RWPE2 (cell line): Measurements from ENCODE around the gene NR5A2.

Experiments used
- ATAC-seq: fragments of 200-7000 bp; cut with Tn5 transposase; 3 replicates; pipeline ENCODE4 v1.9.1; 2021; ENCODE audit warnings: low read depth
- DNase-seq: peaks from one replicate; pipeline ENCODE4 v3.0.0-alpha.2; 2020; ENCODE audit warnings: low spot score
- H3K27ac ChIP-seq: fragments of 450-650 bp; 2 replicates; pipeline ENCODE4 v1.5.1; 2017; ENCODE audit warnings: mild to moderate bottlenecking; ENCODE audit not compliant: poor library complexity, severe bottlenecking
- H3K27me3 ChIP-seq: fragments of 250-450 bp; sonication (Bioruptor Pico); 2 replicates; pipeline ENCODE4 v1.5.1; 2021; ENCODE audit warnings: mild to moderate bottlenecking, moderate library complexity; ENCODE audit not compliant: insufficient read depth, poor library complexity, severe bottlenecking
- H3K36me3 ChIP-seq: fragments of 250-450 bp; sonication (Bioruptor Pico); 2 replicates; pipeline ENCODE4 v1.5.1; 2020; ENCODE audit warnings: low read depth, mild to moderate bottlenecking, moderate library complexity
- H3K4me1 ChIP-seq: fragments of 250-450 bp; sonication (Bioruptor Pico); 2 replicates; pipeline ENCODE4 v1.5.1; 2021; ENCODE audit warnings: mild to moderate bottlenecking, moderate library complexity; ENCODE audit not compliant: insufficient read depth, poor library complexity, severe bottlenecking
- H3K4me3 ChIP-seq: fragments of 250-450 bp; sonication (Bioruptor Pico); 2 replicates; pipeline ENCODE4 v1.5.1; 2021; ENCODE audit warnings: mild to moderate bottlenecking, moderate library complexity; ENCODE audit not compliant: severe bottlenecking
- H3K9me3 ChIP-seq: fragments of 250-450 bp; sonication (Bioruptor Pico); 2 replicates; pipeline ENCODE4 v1.5.1; 2021; ENCODE audit warnings: mild to moderate bottlenecking, moderate library complexity; ENCODE audit not compliant: severe bottlenecking
- CTCF ChIP-seq: fragments of 450-650 bp; IDR thresholded peaks from one replicate; pipeline ENCODE4 v1.5.1; 2017; ENCODE audit warnings: mild to moderate bottlenecking, moderate library complexity; ENCODE audit not compliant: poor library complexity, severe bottlenecking

Gene NR5A2

GRCh38 chr1:199983531-199983930, 44.0 kb upstream of the NR5A2 start:
- DNase-seq (no peak), ATAC-seq (no peak)
- no peaks in the 10 kb centered on the region for H3K27me3 ChIP-seq
- H3K4me1 ChIP-seq = no peaks in the 10 kb centered on the region
- H3K27ac ChIP-seq = no peak overlapping the region
- H3K36me3 ChIP-seq = no peaks in the 10 kb centered on the region
- no peak overlapping the region for H3K4me3 ChIP-seq
- no peaks in the 10 kb centered on the region for H3K9me3 ChIP-seq
- TF ChIP-seq CTCF = no peak

GRCh38 chr1:199995096-199995685, 32.3 kb upstream of the NR5A2 start:
- H3K4me3 ChIP-seq = no peak overlapping the region
- ATAC-seq (no peak), DNase-seq (no peak)
- no peak for TF ChIP-seq CTCF
- H3K27me3 ChIP-seq = no peaks in the 10 kb centered on the region
- H3K36me3 ChIP-seq = no peaks in the 10 kb centered on the region
- H3K9me3 ChIP-seq = no peaks in the 10 kb centered on the region
- no peaks in the 10 kb centered on the region for H3K4me1 ChIP-seq
- no peak overlapping the region for H3K27ac ChIP-seq

- no peaks in the 10 kb centered on the region for H3K9me3 ChIP-seq
- ATAC-seq (no peak), DNase-seq (no peak)
- no peak overlapping the region for H3K27ac ChIP-seq
- no peaks in the 10 kb centered on the region for H3K4me1 ChIP-seq
- no peak overlapping the region for H3K4me3 ChIP-seq
- no peaks in the 10 kb centered on the region for H3K36me3 ChIP-seq
- no peak for TF ChIP-seq CTCF
- no peaks in the 10 kb centered on the region for H3K27me3 ChIP-seq
These were observed 22.3 kb upstream of the NR5A2 start for GRCh38 chr1:200005165-200005564.

GRCh38 chr1:200006711-200007110, 20.8 kb upstream of the NR5A2 start:
- Histone ChIP-seq H3K9me3 (no peaks in the 10 kb centered on the region), H3K36me3 (no peaks in the 10 kb centered on the region), H3K27me3 (no peaks in the 10 kb centered on the region), H3K4me3 (no peak overlapping the region), H3K4me1 (no peaks in the 10 kb centered on the region), H3K27ac (no peak overlapping the region)
- ATAC-seq (no peak), DNase-seq (no peak)
- no peak for TF ChIP-seq CTCF

- no peaks in the 10 kb centered on the region for H3K27me3 ChIP-seq
- H3K9me3 ChIP-seq = no peaks in the 10 kb centered on the region
- H3K4me1 ChIP-seq = no peaks in the 10 kb centered on the region
- no peak for ATAC-seq
- no peaks in the 10 kb centered on the region for H3K36me3 ChIP-seq
- no peak for TF ChIP-seq CTCF
- no peak for DNase-seq
- H3K4me3 ChIP-seq = no peak overlapping the region
- H3K27ac ChIP-seq = no peak overlapping the region
These were observed 11.7 kb upstream of the NR5A2 start for GRCh38 chr1:200015811-200016210.
